Natural killer cell (primary cell): ENCODE measurements around the gene PKIG. TPM values are rescaled to one million over a fixed set of nuclear protein-coding genes. Genes with fewer than 3 reads are reported as not detected.

Experiments used
- ATAC-seq, 3 donors: fragments of 150-1000 bp in 2 of 3; fragments of 200-7000 bp in 1 of 3; cut with Tn5 transposase; 1 replicate in 1 of 3; 2 replicates in 2 of 3; pipeline ENCODE4 v1.10.0; 2021; ENCODE audit warnings: mild to moderate bottlenecking in 2 of 3, moderate library complexity in 2 of 3
- DNase-seq, 2 donors: peaks; one replicate each; pipeline versions ENCODE4 v3.0.0 to v3.0.0-alpha.2; 2013 to 2021; ENCODE audit warnings: mixed read lengths in 1 of 2
- H3K27ac ChIP-seq: one replicate; pipeline ENCODE4 v1.5.1; 2013; ENCODE audit warnings: mild to moderate bottlenecking, low read length
- H3K27me3 ChIP-seq: one replicate; pipeline ENCODE4 v1.6.1; 2013; ENCODE audit warnings: low read length; ENCODE audit not compliant: control insufficient read depth, insufficient read depth
- H3K36me3 ChIP-seq: one replicate; pipeline ENCODE4 v1.6.1; 2013; ENCODE audit warnings: low read length; ENCODE audit not compliant: control insufficient read depth, insufficient read depth
- H3K4me1 ChIP-seq: one replicate; pipeline ENCODE4 v1.6.1; 2013; ENCODE audit warnings: low read length; ENCODE audit not compliant: control insufficient read depth, insufficient read depth
- H3K4me3 ChIP-seq: one replicate; pipeline ENCODE4 v1.5.1; 2013; ENCODE audit warnings: low read length
- H3K9me3 ChIP-seq: one replicate; pipeline ENCODE4 v1.6.1; 2013; ENCODE audit warnings: low read length; ENCODE audit not compliant: control insufficient read depth, insufficient read depth
- H3K27ac Mint-ChIP-seq, 2 donors: one replicate each; pipeline ENCODE4 v1.8.0; 2022; ENCODE audit warnings: mild to moderate bottlenecking in 2 of 2, mixed read lengths in 2 of 2, moderate library complexity in 1 of 2
- H3K27me3 Mint-ChIP-seq, 2 donors: one replicate each; pipeline ENCODE4 v1.8.0; 2022; ENCODE audit warnings: low read depth in 2 of 2, mixed read lengths in 2 of 2
- H3K36me3 Mint-ChIP-seq: one replicate; pipeline ENCODE4 v1.8.0; 2022; ENCODE audit warnings: mixed read lengths
- H3K4me1 Mint-ChIP-seq, 2 donors: one replicate each; pipeline ENCODE4 v1.8.0; 2022; ENCODE audit warnings: mixed read lengths in 2 of 2
- H3K4me3 Mint-ChIP-seq: one replicate; pipeline ENCODE4 v1.8.0; 2022; ENCODE audit warnings: mild to moderate bottlenecking, moderate library complexity, mixed read lengths
- H3K9me3 Mint-ChIP-seq, 2 donors: one replicate each; pipeline ENCODE4 v1.8.0; 2022; ENCODE audit warnings: mixed read lengths in 2 of 2
- CTCF ChIP-seq: fragments of 200-600 bp; IDR thresholded peaks from one replicate; pipeline ENCODE4 v1.8.0; 2022; ENCODE audit warnings: antibody characterized with exemption
- WGBS: methylation state at CpG from one replicate; pipeline ENCODE4 v1.1.7; 2013; ENCODE audit warnings: missing lambda C conversion rate; ENCODE audit not compliant: insufficient coverage; 5-methylcytosine and 5-hydroxymethylcytosine counted together
- intact Hi-C: fragments of 100-400 bp; cut with micrococcal nuclease; formaldehyde crosslinking; loops from one replicate; pipeline ENCODE4 v1.14.2; 2022
- total RNA-seq, 4 donors: library from RNA; stranded (reverse); fragments of 120-200 nt in 1 of 4; gene quantifications; one replicate each; pipeline versions ENCODE4 v1.2.3 to v1.2.4, GENCODE V29; 2013 to 2022

The PKIG gene
- total RNA-seq, 3 donors from 2014 or later (not counting 1 experiment from before 2014, with no cell fraction given), result 0.82 to 1.5 (median 1.5) TPM

GRCh38 chr20:44625361-44625760 lies 43.0 kb downstream of the PKIG start:
- ATAC-seq (no peak), DNase-seq (no peak)
- H3K36me3 Mint-ChIP-seq, result peaks cover 3% of the 10 kb centered on the region
- peaks cover 7 to 9% of the 10 kb centered on the region in 2 donors for H3K4me1 Mint-ChIP-seq
- intact Hi-C loops, result no loop called here
- Histone ChIP-seq H3K36me3 (peaks cover 74% of the 10 kb centered on the region), H3K27me3 (no peaks in the 10 kb centered on the region), H3K9me3 (no peaks in the 10 kb centered on the region), H3K4me3 (no peak overlapping the region), H3K27ac (no peak overlapping the region), H3K4me1 (no peaks in the 10 kb centered on the region)
- no peak overlapping the region for H3K27ac Mint-ChIP-seq
- H3K27me3 Mint-ChIP-seq, result no peaks in the 10 kb centered on the region
- no peak overlapping the region for H3K4me3 Mint-ChIP-seq
- TF ChIP-seq CTCF, result no peak
- 96% methylated on average over 8 of the region's 8 CpGs for WGBS
- H3K9me3 Mint-ChIP-seq, result no peaks in the 10 kb centered on the region

- intact Hi-C loops, result no loop called here
These were observed 43.9 kb downstream of the PKIG start for GRCh38 chr20:44626278-44626677.

GRCh38 chr20:44627364-44628010 lies 45.1 kb downstream of the PKIG start:
- Mint-ChIP-seq H3K4me3 (peak overlapping the region; percentile 25), H3K27ac (peak overlapping the region in 1 of 2 donors; percentile 53), H3K36me3 (no peaks in the 10 kb centered on the region), H3K9me3 (no peaks in the 10 kb centered on the region), H3K27me3 (no peaks in the 10 kb centered on the region), H3K4me1 (peaks cover 13 to 16% of the 10 kb centered on the region in 2 donors)
- Histone ChIP-seq H3K27ac (no peak overlapping the region), H3K4me3 (no peak overlapping the region), H3K36me3 (peaks cover 57% of the 10 kb centered on the region), H3K9me3 (no peaks in the 10 kb centered on the region), H3K27me3 (no peaks in the 10 kb centered on the region), H3K4me1 (no peaks in the 10 kb centered on the region)
- no peak for DNase-seq
- ATAC-seq, result no peak
- intact Hi-C loops, result no loop called here
- 97% methylated on average over 13 of the region's 13 CpGs for WGBS
- no peak for TF ChIP-seq CTCF

More at GRCh38 chr20:44626278-44626677, 43.9 kb downstream of the PKIG start:
- ATAC-seq, result no peak
- Mint-ChIP-seq H3K4me3 (no peak overlapping the region), H3K4me1 (peaks cover 7 to 9% of the 10 kb centered on the region in 2 donors), H3K27me3 (no peaks in the 10 kb centered on the region), H3K9me3 (no peaks in the 10 kb centered on the region), H3K27ac (peak overlapping the region; percentile 35 to 38), H3K36me3 (no peaks in the 10 kb centered on the region)
- no peaks in the 10 kb centered on the region for H3K9me3 ChIP-seq
- H3K4me3 ChIP-seq, result no peak overlapping the region
- TF ChIP-seq CTCF, result no peak
- no peak for DNase-seq
- no peaks in the 10 kb centered on the region for H3K27me3 ChIP-seq
- 98% methylated on average over 6 of the region's 7 CpGs for WGBS
- H3K27ac ChIP-seq, result no peak overlapping the region
- H3K4me1 ChIP-seq, result no peaks in the 10 kb centered on the region
- H3K36me3 ChIP-seq, result peaks cover 65% of the 10 kb centered on the region

GRCh38 chr20:44629017-44629385 lies 46.6 kb downstream of the PKIG start:
- Histone ChIP-seq H3K9me3 (no peaks in the 10 kb centered on the region), H3K36me3 (peaks cover 53% of the 10 kb centered on the region), H3K27me3 (no peaks in the 10 kb centered on the region), H3K4me3 (no peak overlapping the region), H3K4me1 (no peaks in the 10 kb centered on the region), H3K27ac (no peak overlapping the region)
- WGBS, result 97% methylated on average over 8 of the region's 9 CpGs
- Mint-ChIP-seq H3K27ac (no peak overlapping the region), H3K27me3 (no peaks in the 10 kb centered on the region), H3K9me3 (no peaks in the 10 kb centered on the region), H3K4me3 (no peak overlapping the region), H3K36me3 (no peaks in the 10 kb centered on the region), H3K4me1 (peaks cover 13 to 23% of the 10 kb centered on the region in 2 donors)
- no peak for DNase-seq
- ATAC-seq, result no peak
- TF ChIP-seq CTCF, result no peak
- intact Hi-C loops, result no loop called here
